Prostate gland (tissue), 2 donors: ENCODE measurements around the gene ZNF536.

ENCODE experiments used
- CTCF ChIP-seq, 4 experiments: fragments of 200-600 bp in 2 of 4; fragments of 450-650 bp in 2 of 4; sonication (generic) in 2 of 4; IDR thresholded peaks; 1 replicate in 3 of 4; 2 replicates in 1 of 4; pipeline ENCODE4 v1.5.1; 2016 to 2019; ENCODE audit warnings: antibody characterized with exemption in 4 of 4, mild to moderate bottlenecking in 2 of 4, moderate library complexity in 2 of 4
- POLR2AphosphoS5 ChIP-seq: sonication (generic); formaldehyde crosslinking; IDR thresholded peaks from one replicate; pipeline ENCODE4 v1.6.1; 2017; ENCODE audit warnings: antibody characterized with exemption

GRCh38 chr19:30367421-30367820 lies 4.8 kb upstream of the ZNF536 start:
- TF ChIP-seq POLR2AphosphoS5 (no peak), CTCF (IDR thresholded peaks at IDR 0.05) (no peak)
